ENCODE measurements around the gene IFNA10. TPM values are rescaled to one million over a fixed set of nuclear protein-coding genes. Genes with fewer than 3 reads are reported as not detected.

The IFNA10 gene
- total and polyA plus RNA-seq, 4 donors: not detected

Small RNA genes within 50 kb of the gene (small RNA-seq; reads per million reads assigned to genes)
- not detected for gene RF00019 (ENCODE audit: low replicate concordance)

Other genes with a start within 250 kb of the IFNA10 start
- gene HACD4, start 175.5 kb downstream of the IFNA10 start, total RNA-seq: 1 to 10 TPM; 3.7 to 4.1 TPM
- gene HACD4, start 175.5 kb downstream of the IFNA10 start, polyA plus RNA-seq (ENCODE audit: insufficient read length in 2 of 2): 1 to 10 TPM; 1.3 to 1.6 TPM
- gene IFNB1, start 129.2 kb downstream of the IFNA10 start, total RNA-seq: not detected
- not detected for gene IFNB1, start 129.2 kb downstream of the IFNA10 start, polyA plus RNA-seq (ENCODE audit: insufficient read length in 2 of 2)
- gene IFNW1, start 65.3 kb downstream of the IFNA10 start, total RNA-seq: not detected
- gene IFNW1, start 65.3 kb downstream of the IFNA10 start, polyA plus RNA-seq (ENCODE audit: insufficient read length in 2 of 2): under 1 TPM in 1 of 2 donors, not detected in 1; 0.15 TPM
- gene IFNA21, start 40.5 kb downstream of the IFNA10 start, total RNA-seq: not detected
- gene IFNA21, start 40.5 kb downstream of the IFNA10 start, polyA plus RNA-seq (ENCODE audit: insufficient read length in 2 of 2): not detected
- gene IFNA4, start 19.6 kb downstream of the IFNA10 start, total RNA-seq: not detected
- gene IFNA4, start 19.6 kb downstream of the IFNA10 start, polyA plus RNA-seq (ENCODE audit: insufficient read length in 2 of 2): not detected
- not detected for gene IFNA7, start 4.9 kb downstream of the IFNA10 start, total RNA-seq
- gene IFNA7, start 4.9 kb downstream of the IFNA10 start, polyA plus RNA-seq (ENCODE audit: insufficient read length in 2 of 2): not detected
- not detected for gene IFNA16, start 10.2 kb upstream of the IFNA10 start, total RNA-seq
- gene IFNA16, start 10.2 kb upstream of the IFNA10 start, polyA plus RNA-seq (ENCODE audit: insufficient read length in 2 of 2): not detected
- not detected for gene IFNA17, start 21.1 kb upstream of the IFNA10 start, total RNA-seq
- not detected for gene IFNA17, start 21.1 kb upstream of the IFNA10 start, polyA plus RNA-seq (ENCODE audit: insufficient read length in 2 of 2)
- not detected for gene IFNA14, start 32.9 kb upstream of the IFNA10 start, total RNA-seq
- not detected for gene IFNA14, start 32.9 kb upstream of the IFNA10 start, polyA plus RNA-seq (ENCODE audit: insufficient read length in 2 of 2)
- not detected for gene IFNA5, start 98.2 kb upstream of the IFNA10 start, total RNA-seq
- not detected for gene IFNA5, start 98.2 kb upstream of the IFNA10 start, polyA plus RNA-seq (ENCODE audit: insufficient read length in 2 of 2)
- 10 to 100 TPM; 42.2 to 70.6 TPM for gene KLHL9, start 128.3 kb upstream of the IFNA10 start, total RNA-seq
- gene KLHL9, start 128.3 kb upstream of the IFNA10 start, polyA plus RNA-seq (ENCODE audit: insufficient read length in 2 of 2): 10 to 100 TPM; 37.8 to 52.3 TPM
- gene IFNA6, start 143.7 kb upstream of the IFNA10 start, total RNA-seq: not detected
- not detected for gene IFNA6, start 143.7 kb upstream of the IFNA10 start, polyA plus RNA-seq (ENCODE audit: insufficient read length in 2 of 2)
- gene IFNA13, start 160.9 kb upstream of the IFNA10 start, total RNA-seq: not detected
- gene IFNA13, start 160.9 kb upstream of the IFNA10 start, polyA plus RNA-seq (ENCODE audit: insufficient read length in 2 of 2): not detected
- gene IFNA2, start 178.3 kb upstream of the IFNA10 start, total RNA-seq: not detected
- not detected for gene IFNA2, start 178.3 kb upstream of the IFNA10 start, polyA plus RNA-seq (ENCODE audit: insufficient read length in 2 of 2)
- gene IFNA8, start 202.0 kb upstream of the IFNA10 start, total RNA-seq: not detected
- gene IFNA8, start 202.0 kb upstream of the IFNA10 start, polyA plus RNA-seq (ENCODE audit: insufficient read length in 2 of 2): not detected
- gene IFNA1, start 233.3 kb upstream of the IFNA10 start, total RNA-seq: not detected
- not detected for gene IFNA1, start 233.3 kb upstream of the IFNA10 start, polyA plus RNA-seq (ENCODE audit: insufficient read length in 2 of 2)